ENCODE data around the gene RYR1.
A peak's percentile ranks its signal among the peaks of the same experiment; 100 is the strongest.

Gene RYR1

DNA sequence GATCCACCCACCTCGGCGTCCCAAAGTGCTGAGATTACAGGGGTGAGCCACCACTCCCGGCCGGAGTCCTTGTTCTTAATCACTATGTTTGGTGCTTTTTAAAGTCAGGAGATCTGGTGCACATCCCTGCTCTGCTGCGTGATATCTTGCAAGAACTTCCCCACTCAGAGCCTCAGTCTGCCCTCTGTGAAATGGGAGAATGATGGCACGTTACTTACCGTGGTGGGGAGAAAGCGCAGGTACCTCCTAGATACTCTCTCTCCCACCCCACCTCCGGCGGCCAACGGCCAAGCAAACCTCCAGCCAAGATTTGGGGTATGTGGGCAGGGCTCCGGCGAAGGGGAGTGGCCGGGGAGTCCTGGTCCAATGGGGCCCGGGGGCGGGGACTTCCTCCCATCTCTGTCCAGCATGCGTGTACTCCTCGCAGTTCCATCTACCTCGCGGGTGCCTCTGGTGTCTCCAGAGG is at the start of gene RYR1:
Gene RYR1, plus strand, starts transcription at position 424 of the 466 bp plus-strand sequence. CDS start 139 bp downstream, outside the sequence.
- peak; percentile 31 to 51 for DNase-seq

DNA sequence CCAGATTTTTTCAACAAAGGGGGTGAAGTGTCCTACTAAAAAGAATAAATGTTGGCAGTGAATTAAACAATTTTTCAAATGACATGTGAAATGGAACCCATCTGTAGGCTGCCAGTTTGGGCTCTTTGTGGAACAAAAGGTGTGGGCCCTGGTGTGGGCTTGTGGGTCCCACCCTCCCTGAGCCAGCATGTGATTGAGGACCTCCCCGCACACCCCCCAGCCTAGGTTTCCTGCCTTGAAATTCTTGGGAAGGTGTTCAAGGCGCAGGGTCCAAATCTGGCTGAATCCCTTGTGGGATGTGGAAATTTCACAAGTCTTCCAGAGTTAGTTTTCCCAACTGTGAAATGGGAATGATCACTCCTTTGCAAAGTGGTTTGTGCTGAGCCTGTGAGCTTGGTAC is 49.7 kb upstream of the RYR1 start:
- DNase-seq: no peak

DNA sequence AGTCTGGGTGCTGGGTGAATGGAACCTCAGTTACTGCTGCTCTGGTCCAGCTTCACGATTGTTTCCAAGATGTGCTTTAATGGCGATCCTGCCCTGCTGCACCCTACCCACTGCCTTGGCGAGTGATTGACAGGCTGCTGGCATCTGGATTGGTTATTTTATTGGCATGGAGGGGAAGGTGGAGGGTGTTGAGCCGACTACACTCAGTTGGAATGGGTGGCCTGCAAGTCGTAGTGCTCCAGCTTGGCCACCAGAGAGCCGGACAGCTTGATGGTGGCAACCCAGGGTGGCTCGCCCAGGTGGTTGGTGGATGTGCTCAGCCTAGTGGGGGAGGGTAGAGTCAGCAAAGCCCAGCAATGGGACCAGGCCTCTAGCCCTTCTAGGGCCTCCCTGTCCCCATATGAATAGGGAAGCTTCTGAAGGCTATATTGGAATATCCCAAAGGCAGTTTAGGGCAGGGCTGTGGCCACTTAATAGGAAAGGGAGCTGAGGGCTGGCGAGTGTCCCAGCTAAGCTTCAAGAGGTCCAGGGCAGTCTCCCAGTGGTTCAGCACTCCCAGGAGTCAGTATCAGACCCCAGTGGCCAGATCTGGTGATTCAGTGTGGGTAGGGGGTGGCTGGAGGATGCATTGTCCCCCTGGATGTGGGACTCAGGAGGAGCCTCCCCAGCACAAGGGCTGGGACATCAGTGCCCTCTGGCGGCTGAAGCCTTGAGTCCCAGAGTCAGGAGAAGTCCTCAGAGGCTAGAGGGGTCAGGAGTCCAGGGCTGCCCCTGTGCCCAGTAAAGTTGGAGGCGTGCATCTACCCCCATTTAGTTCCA is 49.1 kb upstream of the RYR1 start:
- DNase-seq: no peak

DNA sequence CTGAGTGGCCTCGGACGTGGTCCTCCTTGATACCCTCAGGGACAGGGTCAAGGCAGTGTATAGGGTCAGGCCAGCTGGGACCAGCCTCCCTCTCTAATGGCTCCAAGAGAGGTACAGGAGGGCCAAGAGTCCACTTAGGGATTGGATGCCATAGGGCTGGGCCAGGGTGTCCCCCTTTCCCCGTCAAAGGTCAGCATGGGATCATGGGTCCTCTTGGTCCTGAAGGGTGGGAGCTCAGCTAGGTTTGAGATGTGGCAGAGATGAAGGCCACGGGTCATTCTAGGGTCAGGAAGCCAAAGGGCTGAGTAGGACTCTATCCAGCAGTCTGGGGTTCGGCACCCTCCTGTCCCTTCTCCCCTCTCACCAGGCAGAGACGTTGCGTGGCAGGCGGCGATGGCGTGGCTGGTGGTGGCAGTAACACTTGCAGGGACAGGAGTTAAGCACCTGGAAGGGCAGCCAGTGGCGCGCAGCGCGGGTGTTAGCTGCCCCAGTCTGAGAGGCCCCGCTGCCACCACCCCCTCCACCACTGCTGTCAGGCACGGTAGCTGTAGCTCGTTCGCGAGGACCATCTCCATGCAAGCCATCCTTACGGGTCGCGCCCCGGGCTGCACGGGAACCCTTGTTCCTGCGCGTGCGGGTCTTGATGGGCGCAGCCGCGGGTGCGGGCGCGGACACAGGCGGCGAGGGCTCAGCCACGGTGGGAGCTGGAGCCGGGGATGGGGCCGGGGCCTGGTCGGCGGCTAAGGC is 48.3 kb upstream of the RYR1 start:
- DNase-seq: no peak

DNA sequence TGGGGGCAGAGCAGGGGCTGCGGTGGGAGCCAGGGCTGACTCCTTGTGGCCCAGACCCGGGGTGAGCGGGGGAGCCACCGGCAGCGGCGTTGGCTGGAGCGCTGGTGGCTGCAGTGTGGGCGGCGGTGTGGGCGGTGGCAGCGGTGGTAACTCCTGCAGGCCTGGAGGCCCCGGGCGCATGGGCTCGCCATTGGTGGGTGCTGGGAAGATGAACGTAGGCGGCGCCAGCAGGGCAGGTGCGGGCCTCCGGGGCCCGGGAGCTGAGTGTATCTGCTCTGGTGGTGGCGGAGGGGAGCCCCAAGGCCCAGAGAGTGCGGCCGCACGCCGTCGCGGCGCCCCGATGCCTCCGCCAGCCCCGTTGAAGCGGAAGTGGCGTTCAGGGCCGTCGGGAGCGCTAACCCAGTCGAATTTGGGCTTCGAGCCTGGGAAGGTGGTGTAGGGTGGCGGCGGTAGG is 47.7 kb upstream of the RYR1 start:
- no peak for DNase-seq

DNA sequence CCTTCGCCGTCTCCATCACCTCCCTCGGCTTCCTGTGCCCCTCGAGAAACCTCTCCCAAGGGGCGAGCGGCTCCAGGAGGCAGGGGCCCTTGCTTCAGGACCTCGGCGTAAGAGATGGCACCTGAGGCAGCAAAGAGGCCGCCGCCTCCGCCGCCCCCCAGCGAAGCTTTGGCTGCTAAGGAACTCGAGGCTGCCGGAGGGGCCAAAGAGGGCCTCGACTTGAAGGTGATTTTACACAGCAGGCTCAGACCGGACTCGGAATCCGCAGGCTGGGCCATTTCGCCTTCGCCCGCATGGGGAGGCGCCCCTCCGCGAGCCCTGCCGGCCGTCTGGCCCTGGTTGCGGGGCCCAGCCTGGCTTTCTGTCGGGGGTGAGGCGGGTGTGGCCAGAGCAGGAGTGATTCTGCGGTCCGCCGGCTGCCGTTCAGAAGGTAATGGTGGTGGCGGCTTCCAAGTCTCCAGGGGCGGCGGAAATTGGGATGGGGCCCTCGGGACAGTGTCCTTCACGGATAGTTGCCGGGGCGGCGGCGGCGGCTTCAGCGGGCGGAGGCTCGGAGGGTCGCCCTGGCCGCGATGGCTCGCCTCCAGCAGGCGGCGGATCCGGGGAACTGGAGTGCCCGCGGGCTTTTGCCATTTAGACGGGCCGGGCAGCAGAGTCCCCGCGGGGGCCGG is 47.1 kb upstream of the RYR1 start:
- no peak for DNase-seq

DNA sequence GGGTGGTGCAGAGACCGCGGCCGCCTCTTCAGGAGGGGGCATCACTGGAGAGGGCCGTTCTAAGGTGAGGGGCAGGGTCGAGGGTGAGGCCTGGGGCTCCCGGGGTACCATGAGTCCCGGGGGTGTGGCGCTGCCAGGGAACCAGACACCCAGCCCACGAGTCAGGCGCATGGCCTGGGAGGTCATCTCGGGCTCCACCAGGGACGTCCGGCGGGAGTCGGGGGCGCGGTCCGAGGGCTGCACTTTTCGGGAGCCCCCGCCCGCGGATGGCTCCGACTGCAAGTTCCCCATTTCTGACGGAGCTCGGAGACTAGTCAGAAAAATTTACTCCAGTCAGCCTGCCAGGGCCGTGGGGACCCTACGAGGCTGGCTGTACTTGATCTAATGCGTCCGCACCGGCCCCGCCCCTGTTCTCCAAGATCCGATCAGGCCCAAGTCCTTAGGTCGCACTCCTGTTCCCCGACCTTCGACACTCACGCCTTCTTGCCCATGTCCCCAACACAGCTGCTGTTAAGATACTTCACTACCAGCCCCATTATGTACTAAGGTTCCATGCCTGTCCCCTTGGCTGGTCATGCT is 46.4 kb upstream of the RYR1 start:
- peak; percentile 49 to 72 for DNase-seq

DNA sequence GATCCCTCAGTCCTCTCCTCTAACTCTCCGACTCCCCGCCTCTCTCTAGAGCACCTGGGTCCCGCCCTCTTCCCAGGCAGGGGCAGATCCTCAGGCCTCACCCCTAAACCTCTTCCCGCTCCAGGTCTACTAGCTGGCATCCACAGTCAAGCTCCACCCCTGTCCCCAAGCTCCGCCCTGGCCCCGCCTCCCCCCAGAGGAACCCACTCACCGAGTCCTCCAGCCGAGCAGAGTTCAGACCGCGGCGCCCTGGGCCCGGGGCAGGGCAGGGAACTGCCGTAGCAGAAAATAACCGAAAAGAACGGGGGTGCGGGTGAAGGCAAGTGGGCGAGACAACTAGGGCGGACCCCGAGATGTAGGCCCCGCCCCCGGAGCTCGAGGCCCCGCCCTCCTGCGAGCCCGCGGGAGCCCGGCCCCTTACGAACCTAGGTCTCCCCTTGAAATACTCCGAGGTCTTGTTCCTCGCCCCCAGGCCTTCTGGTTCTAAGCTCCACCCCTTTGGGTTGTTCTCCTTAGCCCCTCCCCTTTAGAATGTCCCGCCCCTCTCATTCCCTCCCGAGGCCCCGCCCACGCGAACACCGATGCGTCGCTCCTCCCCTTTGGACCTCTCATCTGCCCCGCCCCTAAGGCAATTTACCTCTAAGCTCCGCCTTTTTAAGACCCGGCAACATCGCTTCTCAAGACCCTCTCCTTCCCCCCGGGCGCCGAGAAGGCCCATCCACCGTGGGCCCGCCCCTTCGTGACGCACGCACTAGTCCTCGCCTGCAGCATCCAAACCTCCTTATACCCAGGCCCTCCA is 45.7 kb upstream of the RYR1 start, which contains the start of gene GGN:
Gene GGN, minus strand, starts transcription at position 485 of the 799 bp plus-strand sequence. CDS start 773 bp downstream, outside the sequence.
- DNase-seq: peak; percentile 69

DNA sequence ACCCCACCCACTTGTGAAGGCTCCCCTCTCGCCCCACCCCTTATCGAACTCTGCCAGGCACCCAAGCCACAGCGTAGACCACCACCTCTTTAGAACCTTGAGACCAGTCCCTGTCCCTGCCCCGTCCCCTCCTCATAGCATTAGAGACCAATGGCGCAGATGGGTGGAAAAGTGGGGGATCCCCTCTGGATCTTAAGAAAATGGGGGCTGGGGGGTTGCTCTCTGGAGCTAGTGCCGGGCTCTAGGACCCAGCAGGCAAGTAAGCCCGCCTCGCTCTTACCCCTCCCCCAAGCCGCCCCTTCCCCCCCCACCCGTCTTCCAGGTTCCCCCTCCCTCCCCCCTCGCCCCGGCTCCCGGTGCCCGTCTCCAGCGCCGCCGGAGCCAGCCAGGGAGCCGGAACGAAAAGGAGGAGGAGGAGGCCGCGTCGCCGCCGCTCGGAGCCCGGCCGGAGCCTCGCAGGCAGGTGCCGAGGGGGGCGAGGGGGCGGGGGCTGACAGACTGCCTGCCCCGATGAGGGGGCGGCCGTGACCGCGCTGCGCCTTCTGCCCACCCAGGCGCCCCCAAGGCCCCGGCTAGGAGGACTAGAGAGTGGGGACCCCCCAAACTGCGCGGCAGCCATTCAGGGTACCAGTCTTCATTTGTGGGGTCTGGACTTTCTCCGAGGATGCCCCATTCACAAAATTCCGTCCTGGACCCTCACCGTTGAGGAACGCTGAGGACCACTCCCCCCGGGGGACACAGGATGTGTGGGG is 45.0 kb upstream of the RYR1 start, which contains the start of gene SPRED3:
Gene SPRED3, plus strand, starts transcription at position 349 of the 752 bp plus-strand sequence. CDS start 1,606 bp downstream, outside the sequence.
- DNase-seq: no peak

DNA sequence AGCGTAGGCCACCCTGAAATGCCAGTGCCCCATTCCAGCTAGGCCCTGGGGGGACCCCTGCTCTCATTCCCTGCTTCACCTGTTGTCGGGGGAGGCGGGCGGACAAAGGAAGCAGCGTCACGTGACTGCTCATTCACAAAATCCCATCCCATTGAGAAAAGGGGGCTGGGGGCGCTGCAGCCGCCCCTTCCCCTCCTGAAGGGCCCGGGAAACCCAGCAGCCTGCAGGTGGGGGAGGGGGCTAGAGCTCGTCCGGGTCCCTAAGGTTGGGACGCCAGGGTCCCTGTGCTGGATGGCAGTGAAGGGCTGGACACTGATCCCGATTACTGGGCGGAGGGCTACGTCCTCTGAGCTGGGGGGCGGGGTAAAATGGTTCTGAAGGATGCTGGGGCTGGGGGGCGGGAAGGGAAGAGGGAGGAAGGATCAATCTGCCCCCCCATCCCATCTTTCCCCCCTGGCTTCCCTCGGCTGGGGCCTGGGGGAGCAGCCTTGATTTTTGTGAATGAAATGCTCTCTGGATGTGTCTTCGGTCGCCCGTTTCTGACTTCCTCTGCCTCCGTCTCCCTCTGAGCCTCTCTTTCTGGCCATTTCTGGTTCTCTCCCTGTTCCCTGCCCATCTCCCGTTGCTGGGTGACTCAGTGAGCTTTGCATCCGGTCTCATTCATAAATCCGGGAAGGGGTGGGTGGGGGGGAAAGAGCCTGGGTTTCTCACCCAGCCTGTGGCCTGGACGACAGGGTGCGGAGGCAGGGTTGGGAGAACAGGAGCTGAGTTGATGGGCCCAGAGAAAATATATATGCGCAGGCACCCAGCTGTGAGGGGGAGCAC is 44.2 kb upstream of the RYR1 start:
- peak; percentile 17 to 28 for DNase-seq

DNA sequence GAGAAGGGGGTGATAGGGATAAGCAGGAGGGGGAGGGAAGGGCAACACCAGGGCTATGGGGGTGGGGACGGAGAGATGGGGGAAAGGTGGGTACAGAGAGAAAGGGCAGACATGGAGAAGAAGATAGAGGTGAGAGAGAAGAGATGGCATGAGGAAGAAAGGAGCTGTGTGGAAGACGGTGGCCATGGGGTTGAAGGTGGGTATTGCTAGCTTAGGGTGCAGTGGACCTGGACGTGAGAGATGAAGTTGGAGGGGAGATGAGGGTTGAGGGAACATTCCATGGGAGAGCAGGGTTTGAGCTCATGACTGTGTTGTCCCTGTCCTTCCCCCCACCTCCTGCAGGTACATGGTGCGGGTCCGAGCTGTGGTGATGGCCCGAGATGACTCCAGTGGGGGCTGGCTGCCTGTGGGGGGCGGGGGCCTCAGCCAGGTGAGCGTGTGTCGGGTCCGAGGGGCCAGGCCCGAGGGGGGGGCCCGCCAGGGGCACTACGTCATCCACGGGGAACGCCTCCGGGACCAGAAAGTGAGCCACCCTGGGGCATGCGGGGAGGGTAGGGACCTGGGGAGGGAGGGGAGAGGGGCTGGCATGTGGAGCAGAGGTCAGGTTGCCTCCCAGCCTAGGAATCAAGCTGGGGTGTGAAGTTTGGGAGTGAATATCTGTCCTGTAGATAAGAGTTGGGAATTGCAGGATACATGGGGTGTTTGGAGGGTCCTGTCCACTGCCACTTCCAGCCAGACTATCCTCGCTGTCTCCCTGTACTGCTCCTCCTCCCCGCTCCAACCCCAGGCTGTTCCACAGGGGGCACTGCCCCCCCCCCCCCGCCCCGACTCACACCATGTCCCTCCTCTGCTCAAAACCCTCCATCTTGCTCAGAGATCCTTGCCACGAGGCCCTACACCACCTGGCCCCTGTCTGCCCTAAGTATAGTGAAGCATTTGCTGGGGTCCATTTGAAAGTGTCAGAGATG is 43.2 kb upstream of the RYR1 start:
- DNase-seq: no peak

DNA sequence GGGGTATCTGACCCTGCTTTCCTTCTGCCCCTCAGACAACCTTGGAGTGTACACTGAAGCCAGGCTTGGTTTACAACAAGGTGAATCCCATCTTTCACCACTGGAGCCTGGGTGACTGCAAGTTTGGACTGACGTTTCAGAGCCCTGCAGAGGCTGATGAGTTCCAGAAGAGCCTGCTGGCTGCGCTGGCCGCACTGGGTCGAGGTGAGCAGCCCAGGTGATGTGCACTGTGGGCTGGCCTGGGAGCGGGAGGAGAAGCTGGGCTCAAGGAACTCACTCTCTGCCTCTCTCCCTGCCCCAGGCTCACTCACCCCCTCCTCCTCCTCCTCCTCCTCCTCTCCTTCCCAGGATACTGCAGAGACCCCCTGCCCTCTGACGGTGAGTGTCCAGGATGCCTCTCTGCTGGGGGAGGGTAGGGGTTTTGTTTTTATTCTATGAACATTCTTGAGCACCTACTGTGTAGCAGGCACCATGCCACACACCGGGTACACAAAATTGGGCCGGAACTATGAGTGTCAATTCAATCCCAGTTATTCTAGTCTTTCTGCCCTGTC is 41.5 kb upstream of the RYR1 start:
- no peak for DNase-seq

DNA sequence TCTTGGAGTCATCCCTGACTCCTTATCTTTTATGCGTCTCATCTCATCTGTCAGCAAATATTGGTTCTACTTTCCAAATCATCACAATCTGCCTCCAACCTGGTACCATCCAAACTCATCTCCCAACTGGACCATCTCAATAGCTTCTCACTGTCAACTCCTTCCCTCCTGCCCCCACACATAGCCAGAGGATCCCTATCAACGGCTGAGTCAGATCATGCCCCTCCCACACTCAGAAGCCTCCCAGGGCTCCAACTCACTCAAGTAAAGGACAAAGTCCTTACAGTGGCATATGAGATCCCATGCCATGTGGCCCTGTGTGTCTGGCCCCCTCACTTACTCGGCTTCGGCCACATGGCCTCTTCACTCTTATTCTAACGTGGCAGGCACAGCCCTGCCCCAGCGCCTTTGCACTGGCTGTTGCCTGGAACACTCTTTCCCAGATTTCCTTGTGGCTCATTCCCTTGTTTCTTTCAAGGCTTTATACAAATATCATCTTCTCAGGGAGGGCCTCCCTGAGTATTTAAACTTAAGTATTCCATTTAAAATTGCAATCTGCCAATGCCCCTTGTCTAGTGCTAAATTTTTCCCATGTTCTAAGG is 40.7 kb upstream of the RYR1 start:
- peak; percentile 49 to 66 for DNase-seq

DNA sequence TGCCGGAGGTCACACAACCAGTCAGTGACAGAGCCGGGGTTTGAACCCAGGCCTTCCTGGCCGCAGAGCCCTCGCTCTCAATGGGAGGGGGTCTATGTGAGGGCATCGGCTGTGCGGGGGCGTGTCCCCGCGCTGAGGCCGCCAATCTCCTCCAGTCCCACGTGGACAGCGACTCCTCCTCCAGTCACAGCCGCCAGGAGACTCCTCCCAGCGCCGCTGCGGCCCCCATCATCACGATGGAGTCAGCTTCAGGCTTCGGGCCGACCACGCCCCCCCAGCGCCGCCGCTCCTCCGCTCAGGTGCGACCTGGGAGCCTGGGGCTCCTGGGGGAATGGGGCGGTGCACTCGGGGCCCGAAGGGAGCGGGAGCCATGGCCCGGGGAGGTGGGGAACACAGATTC is 39.0 kb upstream of the RYR1 start:
- no peak for DNase-seq

DNA sequence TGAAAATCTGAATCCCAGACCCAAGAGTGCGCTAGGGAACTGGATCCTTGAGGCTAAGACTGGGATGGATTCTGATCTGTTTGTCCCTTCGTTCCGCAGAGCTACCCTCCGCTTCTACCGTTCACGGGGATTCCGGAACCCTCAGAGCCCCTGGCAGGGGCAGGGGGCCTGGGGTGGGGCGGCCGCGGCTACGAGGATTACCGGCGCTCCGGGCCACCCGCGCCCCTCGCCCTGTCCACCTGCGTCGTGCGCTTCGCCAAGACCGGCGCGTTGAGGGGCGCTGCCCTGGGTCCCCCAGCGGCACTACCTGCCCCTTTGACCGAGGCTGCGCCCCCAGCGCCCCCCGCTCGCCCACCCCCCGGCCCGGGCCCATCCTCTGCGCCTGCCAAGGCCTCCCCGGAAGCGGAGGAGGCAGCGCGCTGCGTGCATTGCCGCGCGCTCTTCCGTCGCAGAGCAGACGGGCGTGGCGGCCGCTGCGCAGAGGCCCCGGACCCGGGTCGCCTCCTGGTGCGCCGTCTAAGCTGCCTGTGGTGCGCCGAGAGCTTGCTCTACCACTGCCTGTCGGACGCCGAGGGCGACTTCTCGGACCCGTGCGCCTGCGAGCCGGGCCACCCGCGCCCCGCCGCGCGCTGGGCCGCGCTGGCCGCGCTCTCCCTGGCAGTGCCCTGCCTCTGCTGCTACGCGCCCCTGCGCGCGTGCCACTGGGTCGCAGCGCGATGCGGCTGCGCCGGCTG is 37.9 kb upstream of the RYR1 start:
- DNase-seq: no peak

DNA sequence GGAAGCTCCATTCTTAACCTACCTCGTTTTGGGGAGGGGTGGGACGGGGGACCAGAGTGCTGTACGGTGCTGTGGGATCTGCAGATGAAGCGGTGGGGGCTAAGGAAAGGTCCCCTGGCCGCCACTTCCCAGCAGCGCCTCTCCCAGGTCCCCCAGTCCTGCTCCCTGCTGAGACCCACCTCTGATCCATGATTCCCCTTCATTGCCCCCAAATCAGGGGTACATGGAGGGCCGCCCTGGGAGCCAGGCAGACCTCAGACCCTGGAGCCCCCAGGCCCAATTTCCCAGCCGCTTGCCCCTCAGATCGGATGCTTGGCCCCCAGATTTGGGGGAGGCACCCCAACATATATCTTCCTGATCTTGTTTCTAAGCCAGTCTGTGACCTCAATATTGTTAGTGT is 34.4 kb upstream of the RYR1 start:
- no peak for DNase-seq

DNA sequence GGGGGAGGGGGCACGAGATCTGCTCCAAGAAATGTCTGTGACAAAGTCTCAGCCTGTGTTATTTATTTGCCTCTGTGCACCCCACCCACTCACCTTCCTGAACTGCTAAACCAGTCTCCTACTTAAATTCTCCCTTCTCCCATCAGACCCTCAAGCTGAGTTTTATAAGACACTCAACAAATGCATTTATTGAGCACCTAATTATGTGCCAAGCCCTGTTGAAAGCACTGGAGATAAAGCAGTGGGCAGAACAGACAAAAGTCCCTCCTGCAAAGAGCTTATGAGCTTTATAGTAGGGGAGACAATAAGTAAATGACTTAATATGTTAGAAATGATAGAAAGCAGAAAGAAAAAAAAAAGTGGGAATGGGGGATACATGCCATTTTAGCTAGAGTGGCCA is 34.0 kb upstream of the RYR1 start:
- DNase-seq: no peak
